K562 (cell line): ENCODE data around the gene TMEM131. TPM values are rescaled to one million over a fixed set of nuclear protein-coding genes. Genes with fewer than 3 reads are reported as not detected.

ENCODE experiments used
- ARID3A ChIP-seq: IDR thresholded peaks from 2 replicates; pipeline ENCODE4 v1.6.1; 2012; ENCODE audit warnings: low read depth, low read length, improper control_type of control experiment, borderline replicate concordance
- CEBPG ChIP-seq, 3 experiments: fragments of 200-800 bp in 1 of 3; sonication (Bioruptor generic) in 1 of 3; sonication (generic) in 1 of 3; formaldehyde crosslinking in 1 of 3; IDR thresholded peaks in 2 of 3; conservative IDR thresholded peaks in 1 of 3; 2 replicates each; pipeline versions ENCODE4 v1.6.1 to v1.8.0; 2016 to 2022; ENCODE audit warnings: missing compliant biosample characterization in 2 of 3, missing genetic modification characterization in 2 of 3, mild to moderate bottlenecking in 1 of 3, missing genetic modification reagents in 1 of 3
- CEBPZ ChIP-seq: fragments of 150-350 bp; IDR thresholded peaks from 2 replicates; pipeline ENCODE4 v1.6.1; 2014; ENCODE audit warnings: low read depth, mild to moderate bottlenecking, low read length, borderline replicate concordance
- GABPA ChIP-seq: fragments of 200-800 bp; sonication (Bioruptor generic); conservative IDR thresholded peaks from 2 replicates; pipeline ENCODE4 v1.6.1; 2016; ENCODE audit warnings: low read depth, missing genetic modification characterization, missing compliant biosample characterization
- HDAC1 ChIP-seq, 2 experiments: fragments of 450-650 bp; IDR thresholded peaks; 2 replicates each; pipeline ENCODE4 v1.6.1; 2016 to 2017; ENCODE audit warnings: inconsistent platforms in 1 of 2, mild to moderate bottlenecking in 1 of 2, moderate library complexity in 1 of 2
- HES1 ChIP-seq: fragments of 450-650 bp; IDR thresholded peaks from 2 replicates; pipeline ENCODE4 v1.6.1; 2016; ENCODE audit warnings: low read depth, mild to moderate bottlenecking, moderate library complexity
- HNRNPH1 ChIP-seq: fragments of 200-400 bp; formaldehyde crosslinking; optimal IDR thresholded peaks from 2 replicates; pipeline ENCODE3; 2017; ENCODE audit warnings: low read depth, mild to moderate bottlenecking, low read length, moderate library complexity
- ILF3 ChIP-seq: fragments of 450-650 bp; IDR thresholded peaks from 2 replicates; pipeline ENCODE4 v1.6.1; 2018; ENCODE audit warnings: antibody characterized with exemption, mild to moderate bottlenecking, moderate library complexity, borderline replicate concordance
- IRF2 ChIP-seq: sonication (generic); formaldehyde crosslinking; IDR thresholded peaks from 2 replicates; pipeline ENCODE4 v1.8.1; 2022; ENCODE audit warnings: mild to moderate bottlenecking, missing genetic modification reagents
- IRF9 ChIP-seq: fragments of 450-650 bp; IDR thresholded peaks from 2 replicates; pipeline ENCODE4 v1.6.1; 2016; ENCODE audit warnings: missing biosample characterization, missing genetic modification characterization
- MED1 ChIP-seq: sonication (generic); formaldehyde crosslinking; IDR thresholded peaks from 2 replicates; pipeline ENCODE4 v1.8.1; 2023; ENCODE audit warnings: missing genetic modification reagents, borderline replicate concordance
- TSC22D4 ChIP-seq: fragments of 450-650 bp; IDR thresholded peaks from 2 replicates; pipeline ENCODE4 v1.6.1; 2016; ENCODE audit warnings: missing genetic modification characterization, missing biosample characterization, control low read depth
- TSHZ1 ChIP-seq: fragments of 250-450 bp; sonication (Bioruptor Pico); IDR thresholded peaks from 2 replicates; pipeline ENCODE4 v1.4.0; 2020; ENCODE audit warnings: mild to moderate bottlenecking, moderate library complexity
- YBX1 ChIP-seq: fragments of 450-650 bp; IDR thresholded peaks from 2 replicates; pipeline ENCODE4 v1.7.1; 2016; ENCODE audit warnings: mild to moderate bottlenecking
- ZNF24 ChIP-seq: fragments of 450-650 bp; IDR thresholded peaks from 2 replicates; pipeline ENCODE4 v1.6.1; 2016
- ZNF444 ChIP-seq: fragments of 250-450 bp; sonication (Bioruptor Pico); IDR thresholded peaks from 2 replicates; pipeline ENCODE4 v1.4.0; 2020; ENCODE audit warnings: mild to moderate bottlenecking, moderate library complexity
- ZNF507 ChIP-seq: conservative IDR thresholded peaks from 2 replicates; pipeline ENCODE4 v1.6.1; 2017; ENCODE audit warnings: missing genetic modification characterization, missing compliant biosample characterization
- polyA plus RNA-seq, 8 experiments: library from polyadenylated mRNA; depleted of rRNA in 4 of 8; stranded (reverse) in 5 of 8; unstranded in 3 of 8; fragments of >200 nt; fragmentation: Nextera tagmentation in 2 of 8; fragmentation: Illumina TruSeq in 1 of 8; extraction: Ambion mirVana in 2 of 8; extraction: Trizol in 1 of 8; gene quantifications; 2 replicates each; pipeline versions ENCODE4 v1.2.1 to v1.2.3, GENCODE V29; 2011 to 2014; ENCODE audit warnings: inconsistent platforms in 1 of 8, missing spikeins in 1 of 8
- total RNA-seq, 7 experiments: library from RNA; depleted of rRNA in 6 of 7; stranded (reverse); fragments of >200 nt in 6 of 7; fragmentation: Illumina TruSeq in 2 of 7; extraction: Trizol in 2 of 7; gene quantifications; 2 replicates each; pipeline versions ENCODE4 v1.2.1 to v1.2.3, GENCODE V29; 2011 to 2021; ENCODE audit warnings: low replicate concordance in 1 of 7

The TMEM131 gene
- total and polyA plus RNA-seq, 9 of the 15 experiments (the other 6 are each of a cell fraction or from before 2014, with no cell fraction given): 2.5 to 21.1 (median 12.4) TPM

GRCh38 chr2:97995026-97995733 is 568 bp downstream of the TMEM131 start (continued):
- TF ChIP-seq MED1: no peak
- TF ChIP-seq IRF2 (CRISPR knock-in tag): no peak
- no peak for TF ChIP-seq ARID3A
- peak; percentile 65 for TF ChIP-seq GABPA (tag)
- no peak for TF ChIP-seq IRF9 (tag)
- no peak for TF ChIP-seq TSHZ1 (CRISPR knock-in tag)
- no peak for TF ChIP-seq YBX1
- no peak for TF ChIP-seq ZNF507 (tag)
- TF ChIP-seq HES1: no peak
- no peak for TF ChIP-seq TSC22D4 (tag)
- TF ChIP-seq CEBPG (CRISPR knock-in tag; IDR thresholded peaks at IDR 0.05): no peak
- no peak for TF ChIP-seq CEBPG (tag; conservative IDR thresholded peaks at IDR 0.05 in 1 of 2, IDR thresholded peaks at IDR 0.05 in 1 of 2)
- TF ChIP-seq ZNF444 (CRISPR knock-in tag): no peak
- no peak for TF ChIP-seq HNRNPH1
- TF ChIP-seq ZNF24: no peak
- TF ChIP-seq CEBPZ: no peak
- no peak for TF ChIP-seq HDAC1 (IDR thresholded peaks at IDR 0.05)
- TF ChIP-seq ILF3: no peak
